T-helper 22 cell (primary cell): ENCODE data around the gene UBXN1.

ENCODE experiments used
- DNase-seq: peaks from one replicate; pipeline ENCODE4 v3.0.0-alpha.2; 2020; ENCODE audit warnings: low read depth

UBXN1 gene

GRCh38 chr11:62645946-62646824 is 32.7 kb downstream of the UBXN1 start, which contains the start of gene GANAB:
Gene GANAB (minus strand): TSS chr11:62646613. CDS start chr11:62646599, 14 bp downstream.
- DNase-seq, result peak; percentile 98

- DNase-seq, result no peak
These were observed 33.3 kb downstream of the UBXN1 start for GRCh38 chr11:62645671-62645945.

DNA sequence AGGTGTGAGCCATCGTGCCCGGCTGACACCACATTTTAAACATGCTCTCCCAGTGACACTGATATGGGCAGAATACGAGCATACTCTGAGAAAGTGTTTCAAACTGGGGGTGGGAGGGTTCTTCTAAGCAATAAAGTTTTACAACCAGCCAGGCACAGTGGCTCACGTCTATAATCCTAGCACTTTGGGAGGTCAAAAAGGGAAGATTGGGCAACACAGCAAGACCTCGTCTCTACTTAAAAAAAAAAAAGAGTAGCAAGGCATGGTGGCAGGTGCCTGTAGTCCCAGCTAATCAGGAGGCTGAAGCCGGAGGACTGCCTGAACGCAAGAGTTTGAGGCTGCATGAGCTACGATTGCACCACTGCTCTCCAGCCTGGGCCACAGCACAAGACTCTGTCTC is 34.7 kb downstream of the UBXN1 start:
- DNase-seq, result no peak

- DNase-seq, result no peak
These were observed 46.4 kb downstream of the UBXN1 start for GRCh38 chr11:62632492-62632891.

DNA sequence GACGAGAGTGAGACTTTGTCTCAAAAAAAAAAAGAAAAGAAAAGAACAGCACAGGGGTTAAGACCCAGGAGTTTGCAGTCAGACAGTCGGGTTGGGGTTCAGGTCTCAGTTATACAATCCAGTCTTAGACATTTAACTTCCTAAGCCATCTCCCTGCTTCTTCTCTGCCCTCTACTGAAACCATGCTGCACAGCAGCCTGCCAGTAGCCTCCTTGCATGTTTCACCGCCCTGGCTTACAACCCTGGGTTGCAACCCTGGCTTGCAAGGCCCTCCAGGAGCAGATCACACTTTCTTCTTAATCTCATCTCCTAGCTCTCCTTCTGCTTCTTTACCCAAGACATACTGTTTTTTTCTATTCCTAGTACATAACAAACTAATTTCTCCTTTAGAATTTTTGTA is 51.2 kb downstream of the UBXN1 start:
- DNase-seq, result no peak
